NCI-H1105 (cell line): ENCODE data around the gene ANKS1B.
"Not testable (repeated sequence)": the region's sequence is repeated elsewhere in the genome, so short reads cannot be mapped to it uniquely, and the experiment has no call there.

ENCODE experiments used
- DNase-seq: peaks from one replicate; lab custom pipeline; 2025; lab: John Stamatoyannopoulos, UW

ANKS1B gene

GRCh38 chr12:99374023-99374422, 610.7 kb downstream of the ANKS1B start:
- no peak for DNase-seq

- DNase-seq = no peak
These were observed 612.3 kb downstream of the ANKS1B start for GRCh38 chr12:99372257-99372920.

GRCh38 chr12:99370421-99371138, 614.2 kb downstream of the ANKS1B start:
- DNase-seq = no peak

- peak; percentile 3 for DNase-seq
These were observed 617.6 kb downstream of the ANKS1B start for GRCh38 chr12:99367181-99367580.

GRCh38 chr12:99352269-99352668, 632.5 kb downstream of the ANKS1B start:
- DNase-seq = no peak

- no peak for DNase-seq
These were observed 640.8 kb downstream of the ANKS1B start for GRCh38 chr12:99343960-99344359.

GRCh38 chr12:99339663-99340062, 645.1 kb downstream of the ANKS1B start:
- DNase-seq = no peak

GRCh38 chr12:99334285-99335056, 650.3 kb downstream of the ANKS1B start:
- peak; percentile 53 for DNase-seq

GRCh38 chr12:99332936-99333591, 651.7 kb downstream of the ANKS1B start:
- peak; percentile 1 for DNase-seq

GRCh38 chr12:99330216-99330615, 654.5 kb downstream of the ANKS1B start:
- no peak for DNase-seq

GRCh38 chr12:99321210-99321609, 663.5 kb downstream of the ANKS1B start:
- DNase-seq = not testable (repeated sequence)

- DNase-seq = no peak
These were observed 673.4 kb downstream of the ANKS1B start for GRCh38 chr12:99311373-99311772.

GRCh38 chr12:99309812-99310211, 674.9 kb downstream of the ANKS1B start:
- no peak for DNase-seq

GRCh38 chr12:99302874-99303273, 681.9 kb downstream of the ANKS1B start:
- no peak for DNase-seq

GRCh38 chr12:99287136-99287535, 697.6 kb downstream of the ANKS1B start:
- no peak for DNase-seq

GRCh38 chr12:99284161-99284560, 700.6 kb downstream of the ANKS1B start:
- DNase-seq = no peak

GRCh38 chr12:99282624-99283023, 702.1 kb downstream of the ANKS1B start:
- no peak for DNase-seq

- no peak for DNase-seq
These were observed 702.6 kb downstream of the ANKS1B start for GRCh38 chr12:99282086-99282485.

- DNase-seq = no peak
These were observed 703.5 kb downstream of the ANKS1B start for GRCh38 chr12:99281277-99281676.

- no peak for DNase-seq
These were observed 705.8 kb downstream of the ANKS1B start for GRCh38 chr12:99278899-99279298.

- no peak for DNase-seq
These were observed 707.0 kb downstream of the ANKS1B start for GRCh38 chr12:99277591-99278379.

- no peak for DNase-seq
These were observed 713.7 kb downstream of the ANKS1B start for GRCh38 chr12:99271071-99271470.
